ENCODE data around the gene GULP1. TPM values are rescaled to one million over a fixed set of nuclear protein-coding genes. Genes with fewer than 3 reads are reported as not detected.
"Not testable (repeated sequence)": the region's sequence is repeated elsewhere in the genome, so short reads cannot be mapped to it uniquely, and the experiment has no call there.

GULP1 gene
- polyA plus RNA-seq, 4 donors, result 7.1 to 33.7 (median 18.9) TPM

DNA sequence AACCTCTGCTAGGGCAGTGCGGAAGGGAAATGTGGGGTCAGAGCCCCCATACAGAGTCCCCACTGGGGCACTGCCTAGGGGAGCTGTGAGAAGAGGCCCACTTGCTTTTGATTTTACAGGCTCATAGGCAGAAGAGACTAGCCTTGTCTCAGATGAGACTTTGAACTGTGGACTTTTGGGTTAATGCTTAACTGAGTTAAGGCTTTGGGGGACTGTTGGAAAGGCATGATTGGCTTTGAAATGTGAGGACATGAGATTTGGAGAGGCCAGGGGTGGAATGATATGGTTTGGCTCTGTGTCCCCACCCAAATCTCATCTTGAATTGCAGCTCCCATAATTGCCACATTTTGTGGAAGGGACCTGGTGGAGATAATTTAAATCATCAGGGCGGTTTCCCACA lies 267.8 kb downstream of the GULP1 start:
- not testable (repeated sequence) for H3K4me3 ChIP-seq (ENCODE audit: low read depth in 1 of 3, low read length in 3 of 3); DNase-seq; H3K27me3 ChIP-seq (ENCODE audit: control insufficient read depth in 3 of 3, insufficient read depth in 3 of 3, low read length in 3 of 3); H3K27ac ChIP-seq (ENCODE audit: low read depth in 1 of 3, low read length in 2 of 3); H3K4me1 ChIP-seq (ENCODE audit: control insufficient read depth in 3 of 3, insufficient read depth in 2 of 3, low read depth in 1 of 3, low read length in 2 of 3); FAIRE-seq
- Histone ChIP-seq H3K9me3 (ENCODE audit: control insufficient read depth in 2 of 2, insufficient read depth in 1 of 2, low read depth in 1 of 2, low read length in 1 of 2) (peaks cover 0 to 30% of the 10 kb centered on the region in 2 donors), H3K36me3 (ENCODE audit: control insufficient read depth in 3 of 3, insufficient read depth in 2 of 3, low read depth in 1 of 3, low read length in 3 of 3) (peaks cover 0 to 21% (median 0%) of the 10 kb centered on the region in 3 donors)
- 92 to 93% (median 93%) methylated on average over 2 of the region's 2 CpGs for WGBS, 3 donors

DNA sequence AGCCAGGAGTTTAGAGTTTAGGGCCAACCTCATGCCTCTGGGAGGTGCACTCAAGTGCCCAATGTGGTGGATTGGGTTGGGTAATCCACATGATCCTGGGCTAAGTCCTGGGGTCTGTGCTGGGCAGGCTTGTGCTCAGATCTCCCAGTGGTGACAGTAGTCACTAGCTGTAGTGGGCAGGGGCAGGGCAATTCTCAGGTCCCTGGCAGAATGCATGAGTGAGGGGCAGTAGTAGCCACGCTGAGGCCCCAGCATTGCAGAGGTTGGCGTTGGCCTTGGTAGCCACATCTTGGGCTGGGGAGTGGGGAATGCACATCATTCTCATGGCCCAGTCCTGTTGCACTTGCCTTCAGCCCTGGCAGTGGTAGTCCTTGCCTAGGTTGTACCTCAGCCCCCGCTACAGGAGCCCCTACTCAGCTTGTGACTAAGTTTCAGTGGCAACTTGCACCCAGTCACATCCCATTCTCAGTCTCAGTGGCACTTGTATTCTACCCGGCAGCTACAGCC lies 269.9 kb downstream of the GULP1 start:
- Histone ChIP-seq H3K27me3 (ENCODE audit: control insufficient read depth in 3 of 3, insufficient read depth in 3 of 3, low read length in 3 of 3) (no peaks in the 10 kb centered on the region), H3K4me3 (ENCODE audit: low read depth in 1 of 3, low read length in 3 of 3) (no peak overlapping the region), H3K9me3 (ENCODE audit: control insufficient read depth in 2 of 2, insufficient read depth in 1 of 2, low read depth in 1 of 2, low read length in 1 of 2) (peaks cover 0 to 30% of the 10 kb centered on the region in 2 donors), H3K27ac (ENCODE audit: low read depth in 1 of 3, low read length in 2 of 3) (no peak overlapping the region), H3K4me1 (ENCODE audit: control insufficient read depth in 3 of 3, insufficient read depth in 2 of 3, low read depth in 1 of 3, low read length in 2 of 3) (no peaks in the 10 kb centered on the region), H3K36me3 (ENCODE audit: control insufficient read depth in 3 of 3, insufficient read depth in 2 of 3, low read depth in 1 of 3, low read length in 3 of 3) (peaks cover 0 to 21% (median 0%) of the 10 kb centered on the region in 3 donors)
- no peak for DNase-seq
- no peak for FAIRE-seq
- 85 to 92% (median 88%) methylated on average over 4 of the region's 4 CpGs for WGBS, 3 donors

GRCh38 chr2:188569431-188570165 lies 277.9 kb downstream of the GULP1 start:
- no peak overlapping the region for H3K4me3 ChIP-seq (ENCODE audit: low read depth in 1 of 3, low read length in 3 of 3)
- no peak for DNase-seq
- no peaks in the 10 kb centered on the region for H3K27me3 ChIP-seq (ENCODE audit: control insufficient read depth in 3 of 3, insufficient read depth in 3 of 3, low read length in 3 of 3)
- no peaks in the 10 kb centered on the region for H3K4me1 ChIP-seq (ENCODE audit: control insufficient read depth in 3 of 3, insufficient read depth in 2 of 3, low read depth in 1 of 3, low read length in 2 of 3)
- H3K36me3 ChIP-seq (ENCODE audit: control insufficient read depth in 3 of 3, insufficient read depth in 2 of 3, low read depth in 1 of 3, low read length in 3 of 3), result no peaks in the 10 kb centered on the region
- FAIRE-seq, result no peak
- WGBS, 3 donors, result 90 to 95% (median 92%) methylated on average over 4 of the region's 4 CpGs
- no peak overlapping the region for H3K27ac ChIP-seq (ENCODE audit: low read depth in 1 of 3, low read length in 2 of 3)
- H3K9me3 ChIP-seq (ENCODE audit: control insufficient read depth in 2 of 2, insufficient read depth in 1 of 2, low read depth in 1 of 2, low read length in 1 of 2), result no peaks in the 10 kb centered on the region

- WGBS, 3 donors, result 90 to 92% (median 91%) methylated on average over 1 of the region's 1 CpG
- H3K27me3 ChIP-seq (ENCODE audit: control insufficient read depth in 3 of 3, insufficient read depth in 3 of 3, low read length in 3 of 3), result no peaks in the 10 kb centered on the region
- no peaks in the 10 kb centered on the region for H3K36me3 ChIP-seq (ENCODE audit: control insufficient read depth in 3 of 3, insufficient read depth in 2 of 3, low read depth in 1 of 3, low read length in 3 of 3)
- no peak for FAIRE-seq
- no peaks in the 10 kb centered on the region for H3K9me3 ChIP-seq (ENCODE audit: control insufficient read depth in 2 of 2, insufficient read depth in 1 of 2, low read depth in 1 of 2, low read length in 1 of 2)
- DNase-seq, result no peak
- no peaks in the 10 kb centered on the region for H3K4me1 ChIP-seq (ENCODE audit: control insufficient read depth in 3 of 3, insufficient read depth in 2 of 3, low read depth in 1 of 3, low read length in 2 of 3)
- H3K27ac ChIP-seq (ENCODE audit: low read depth in 1 of 3, low read length in 2 of 3), result no peak overlapping the region
- no peak overlapping the region for H3K4me3 ChIP-seq (ENCODE audit: low read depth in 1 of 3, low read length in 3 of 3)
Observed at GRCh38 chr2:188570370-188570769, 278.7 kb downstream of the GULP1 start.

- WGBS, 3 donors, result 78 to 89% (median 84%) methylated on average over 3 of the region's 3 CpGs
Observed at GRCh38 chr2:188571543-188572303, 280.0 kb downstream of the GULP1 start.

DNA sequence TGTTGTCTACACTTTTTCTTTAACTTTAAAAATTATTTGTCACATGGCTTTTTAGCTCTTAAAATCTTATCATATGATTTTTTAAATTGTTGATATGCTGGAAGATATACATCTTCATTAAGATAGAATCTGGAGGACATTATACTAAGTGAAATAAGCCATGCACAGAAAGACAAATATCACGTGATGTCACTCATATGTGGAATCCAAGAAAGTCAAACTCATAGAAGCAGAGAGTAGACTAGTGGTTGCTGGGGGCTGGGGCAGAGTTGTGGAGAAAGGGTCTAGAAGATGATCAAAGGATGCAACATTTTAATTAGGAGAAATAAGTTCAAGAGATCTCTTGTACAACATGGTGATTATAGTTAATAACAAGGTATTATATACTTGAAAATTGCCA lies 280.9 kb downstream of the GULP1 start:
- Histone ChIP-seq H3K4me3 (ENCODE audit: low read depth in 1 of 3, low read length in 3 of 3) (no peak overlapping the region), H3K9me3 (ENCODE audit: control insufficient read depth in 2 of 2, insufficient read depth in 1 of 2, low read depth in 1 of 2, low read length in 1 of 2) (no peaks in the 10 kb centered on the region), H3K27me3 (ENCODE audit: control insufficient read depth in 3 of 3, insufficient read depth in 3 of 3, low read length in 3 of 3) (no peaks in the 10 kb centered on the region), H3K27ac (ENCODE audit: low read depth in 1 of 3, low read length in 2 of 3) (no peak overlapping the region), H3K36me3 (ENCODE audit: control insufficient read depth in 3 of 3, insufficient read depth in 2 of 3, low read depth in 1 of 3, low read length in 3 of 3) (no peaks in the 10 kb centered on the region), H3K4me1 (ENCODE audit: control insufficient read depth in 3 of 3, insufficient read depth in 2 of 3, low read depth in 1 of 3, low read length in 2 of 3) (no peaks in the 10 kb centered on the region)
- WGBS, 3 donors, result 79 to 93% (median 89%) methylated on average over 1 of the region's 1 CpG
- DNase-seq (no peak), FAIRE-seq (no peak)

More at GRCh38 chr2:188571543-188572303, 280.0 kb downstream of the GULP1 start:
- no peak for DNase-seq
- no peak overlapping the region for H3K27ac ChIP-seq (ENCODE audit: low read depth in 1 of 3, low read length in 2 of 3)
- no peak for FAIRE-seq
- no peaks in the 10 kb centered on the region for H3K27me3 ChIP-seq (ENCODE audit: control insufficient read depth in 3 of 3, insufficient read depth in 3 of 3, low read length in 3 of 3)
- no peaks in the 10 kb centered on the region for H3K9me3 ChIP-seq (ENCODE audit: control insufficient read depth in 2 of 2, insufficient read depth in 1 of 2, low read depth in 1 of 2, low read length in 1 of 2)
- no peaks in the 10 kb centered on the region for H3K36me3 ChIP-seq (ENCODE audit: control insufficient read depth in 3 of 3, insufficient read depth in 2 of 3, low read depth in 1 of 3, low read length in 3 of 3)
- H3K4me1 ChIP-seq (ENCODE audit: control insufficient read depth in 3 of 3, insufficient read depth in 2 of 3, low read depth in 1 of 3, low read length in 2 of 3), result no peaks in the 10 kb centered on the region
- no peak overlapping the region for H3K4me3 ChIP-seq (ENCODE audit: low read depth in 1 of 3, low read length in 3 of 3)

DNA sequence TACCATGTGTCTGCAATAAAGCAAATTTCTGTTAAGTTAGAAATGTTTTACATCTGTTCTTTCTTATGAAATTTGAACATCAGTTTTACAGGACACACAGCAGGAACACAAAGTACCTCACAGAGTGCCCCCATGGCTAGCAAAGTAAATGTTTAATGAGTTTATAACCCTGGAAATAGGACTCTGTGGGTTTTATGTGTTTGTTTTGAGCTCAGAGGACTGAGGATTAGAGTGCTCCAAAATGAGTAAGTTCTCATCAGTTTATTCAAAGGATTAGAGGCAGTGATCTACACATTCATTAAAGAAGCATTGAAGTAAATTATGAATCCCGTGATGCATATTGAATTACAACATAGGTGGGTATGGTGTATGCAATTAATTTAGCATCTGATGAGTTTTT lies 281.8 kb downstream of the GULP1 start:
- WGBS, 3 donors, result 51 to 65% (median 63%) methylated on average over 1 of the region's 1 CpG
- DNase-seq, result peak in 1 of 2 donors; percentile 4

GRCh38 chr2:188576006-188576405 lies 284.3 kb downstream of the GULP1 start:
- Histone ChIP-seq H3K27me3 (ENCODE audit: control insufficient read depth in 3 of 3, insufficient read depth in 3 of 3, low read length in 3 of 3) (no peaks in the 10 kb centered on the region), H3K4me1 (ENCODE audit: control insufficient read depth in 3 of 3, insufficient read depth in 2 of 3, low read depth in 1 of 3, low read length in 2 of 3) (no peaks in the 10 kb centered on the region), H3K36me3 (ENCODE audit: control insufficient read depth in 3 of 3, insufficient read depth in 2 of 3, low read depth in 1 of 3, low read length in 3 of 3) (no peaks in the 10 kb centered on the region), H3K4me3 (ENCODE audit: low read depth in 1 of 3, low read length in 3 of 3) (no peak overlapping the region), H3K9me3 (ENCODE audit: control insufficient read depth in 2 of 2, insufficient read depth in 1 of 2, low read depth in 1 of 2, low read length in 1 of 2) (no peaks in the 10 kb centered on the region), H3K27ac (ENCODE audit: low read depth in 1 of 3, low read length in 2 of 3) (no peak overlapping the region)
- DNase-seq, result no peak
- WGBS, 3 donors, result 74 to 87% (median 85%) methylated on average over 2 of the region's 2 CpGs
- no peak for FAIRE-seq

More for the DNA sequence above, 281.8 kb downstream of the GULP1 start:
- no peak for FAIRE-seq
- Histone ChIP-seq H3K27me3 (ENCODE audit: control insufficient read depth in 3 of 3, insufficient read depth in 3 of 3, low read length in 3 of 3) (no peaks in the 10 kb centered on the region), H3K36me3 (ENCODE audit: control insufficient read depth in 3 of 3, insufficient read depth in 2 of 3, low read depth in 1 of 3, low read length in 3 of 3) (no peaks in the 10 kb centered on the region), H3K27ac (ENCODE audit: low read depth in 1 of 3, low read length in 2 of 3) (no peak overlapping the region), H3K4me3 (ENCODE audit: low read depth in 1 of 3, low read length in 3 of 3) (no peak overlapping the region), H3K9me3 (ENCODE audit: control insufficient read depth in 2 of 2, insufficient read depth in 1 of 2, low read depth in 1 of 2, low read length in 1 of 2) (no peaks in the 10 kb centered on the region), H3K4me1 (ENCODE audit: control insufficient read depth in 3 of 3, insufficient read depth in 2 of 3, low read depth in 1 of 3, low read length in 2 of 3) (no peaks in the 10 kb centered on the region)

Data from small intestine (tissue), 7 donors.